AG04449 (cell line): ENCODE data around the gene FUBP3.

ENCODE experiments used
- CTCF ChIA-PET: fragments of 350-600 bp; formaldehyde crosslinking; extraction: SDS; loops from one replicate; lab custom pipeline; 2021; ENCODE audit warnings: antibody characterized with exemption; lab: Yijun Ruan, JAX
- POLR2A ChIA-PET: fragments of 400-600, 350-600 bp; formaldehyde crosslinking; extraction: SDS; loops from one replicate; lab custom pipeline; 2020; ENCODE audit warnings: antibody characterized with exemption, inconsistent platforms; lab: Yijun Ruan, JAX
- DNase-seq: peaks from one replicate; pipeline ENCODE4 v3.0.0-alpha.2; 2010; ENCODE audit warnings: low read depth, low spot score
- H3K4me3 ChIP-seq: 2 replicates; pipeline ENCODE4 v1.5.1; 2011; ENCODE audit warnings: low read depth, mild to moderate bottlenecking, control low read depth, low read length
- TF ChIP-seq, protein P1 (sequence below): IDR thresholded peaks from one replicate; pipeline ENCODE4 v1.5.1; 2011; ENCODE audit warnings: mild to moderate bottlenecking, moderate library complexity, low read length, control low read depth, inconsistent platforms; ENCODE audit not compliant: insufficient read depth; ENCODE audit errors: missing control alignments

Gene FUBP3

DNA sequence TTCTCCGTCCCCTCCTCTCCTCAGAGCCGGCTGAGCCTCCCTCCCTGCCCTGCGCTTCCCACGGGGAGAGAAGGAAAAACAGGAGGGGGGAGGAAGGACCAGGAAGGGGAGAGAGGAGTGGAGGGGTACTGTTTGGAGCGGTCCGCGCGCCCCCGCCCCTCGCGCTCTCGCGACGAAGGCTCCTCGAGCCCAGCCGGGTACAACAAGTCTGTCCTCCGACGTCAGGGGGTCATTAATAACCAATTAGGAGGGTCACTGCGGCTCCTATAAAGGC lies 84.5 kb downstream of the FUBP3 start:
- TF ChIP-seq, protein P1, sequence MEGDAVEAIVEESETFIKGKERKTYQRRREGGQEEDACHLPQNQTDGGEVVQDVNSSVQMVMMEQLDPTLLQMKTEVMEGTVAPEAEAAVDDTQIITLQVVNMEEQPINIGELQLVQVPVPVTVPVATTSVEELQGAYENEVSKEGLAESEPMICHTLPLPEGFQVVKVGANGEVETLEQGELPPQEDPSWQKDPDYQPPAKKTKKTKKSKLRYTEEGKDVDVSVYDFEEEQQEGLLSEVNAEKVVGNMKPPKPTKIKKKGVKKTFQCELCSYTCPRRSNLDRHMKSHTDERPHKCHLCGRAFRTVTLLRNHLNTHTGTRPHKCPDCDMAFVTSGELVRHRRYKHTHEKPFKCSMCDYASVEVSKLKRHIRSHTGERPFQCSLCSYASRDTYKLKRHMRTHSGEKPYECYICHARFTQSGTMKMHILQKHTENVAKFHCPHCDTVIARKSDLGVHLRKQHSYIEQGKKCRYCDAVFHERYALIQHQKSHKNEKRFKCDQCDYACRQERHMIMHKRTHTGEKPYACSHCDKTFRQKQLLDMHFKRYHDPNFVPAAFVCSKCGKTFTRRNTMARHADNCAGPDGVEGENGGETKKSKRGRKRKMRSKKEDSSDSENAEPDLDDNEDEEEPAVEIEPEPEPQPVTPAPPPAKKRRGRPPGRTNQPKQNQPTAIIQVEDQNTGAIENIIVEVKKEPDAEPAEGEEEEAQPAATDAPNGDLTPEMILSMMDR, result no peak
- ChIA-PET CTCF (interaction anchor here (0.8 to 1.9 kb wide), 2 partner anchors 19 to 318 kb away, joined by 3 to 8 read pairs; no protein-coding TSS in a partner anchor), POLR2A (no interaction called here)
- H3K4me3 ChIP-seq, result no peak overlapping the region
- no peak for DNase-seq

DNA sequence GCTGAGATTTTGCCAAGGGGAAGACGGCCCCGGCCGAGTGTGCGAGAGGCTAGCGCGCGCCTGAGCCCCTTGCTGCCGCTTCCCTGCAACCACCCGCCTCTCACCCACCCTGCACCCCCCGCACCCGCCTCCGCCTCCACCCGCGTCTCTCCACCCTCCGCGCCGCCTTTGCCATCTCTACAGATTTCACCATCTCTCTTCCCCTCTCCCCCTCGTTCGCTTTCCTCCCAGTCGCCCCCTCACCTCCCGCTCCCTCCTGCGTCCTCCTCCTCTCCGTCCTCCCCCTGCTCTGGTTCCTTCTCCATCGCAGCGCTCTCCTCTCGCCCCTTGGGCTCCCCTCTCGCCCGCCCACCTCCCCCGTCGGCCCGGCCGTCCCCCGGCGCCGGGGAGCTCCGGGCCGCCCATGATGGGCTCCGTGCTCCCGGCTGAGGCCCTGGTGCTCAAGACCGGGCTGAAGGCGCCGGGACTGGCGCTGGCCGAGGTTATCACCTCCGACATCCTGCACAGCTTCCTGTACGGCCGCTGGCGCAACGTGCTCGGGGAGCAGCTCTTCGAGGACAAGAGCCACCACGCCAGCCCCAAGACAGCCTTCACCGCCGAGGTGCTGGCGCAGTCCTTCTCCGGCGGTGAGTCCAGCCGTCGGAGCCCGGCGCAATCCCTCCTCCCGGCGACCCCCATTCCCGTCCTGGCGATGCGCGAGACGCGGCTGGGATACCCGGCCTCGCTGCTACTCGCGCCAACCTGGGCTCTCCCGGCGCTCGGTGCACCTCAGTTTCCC lies 85.1 kb downstream of the FUBP3 start, which contains the start of gene PRDM12:
TSS of gene PRDM12 (plus strand) at position 344 of the 778 bp plus-strand sequence. CDS start at position 404, 60 bp downstream.
- no peak for DNase-seq
- ChIA-PET CTCF (interaction anchor here (0.7 kb wide), 1 partner anchor 18 kb away, joined by 3 read pairs; no protein-coding TSS in a partner anchor), POLR2A (no interaction called here)
- TF ChIP-seq, protein P1, result no peak
- H3K4me3 ChIP-seq, result no peak within 1 kb of the TSS

DNA sequence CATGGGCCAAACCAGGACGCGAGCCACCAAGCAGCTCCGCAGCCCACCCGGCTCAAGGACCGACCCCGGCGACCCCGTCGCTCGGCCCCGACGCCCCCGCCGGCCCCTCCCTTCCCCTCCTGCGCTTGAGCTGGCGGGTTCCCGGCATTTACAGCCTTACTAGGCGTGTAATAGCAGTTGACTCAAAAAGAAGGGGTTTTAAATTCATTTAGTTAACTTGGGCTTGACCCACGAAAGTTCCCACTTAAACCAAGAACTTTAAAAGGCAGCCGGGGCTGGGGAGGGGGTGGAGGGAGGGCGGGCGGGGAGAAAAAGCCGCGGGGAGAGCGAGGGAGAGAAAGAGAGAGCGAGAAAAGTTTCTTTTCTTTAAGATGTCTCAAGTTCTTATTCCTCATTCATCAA lies 85.7 kb downstream of the FUBP3 start:
- ChIA-PET POLR2A (no interaction called here), CTCF (interaction anchor here (1.2 kb wide), 1 partner anchor 17 kb away, joined by 10 read pairs; no protein-coding TSS in a partner anchor)
- no peak overlapping the region for H3K4me3 ChIP-seq
- DNase-seq, result no peak
- TF ChIP-seq, protein P1, result no peak

DNA sequence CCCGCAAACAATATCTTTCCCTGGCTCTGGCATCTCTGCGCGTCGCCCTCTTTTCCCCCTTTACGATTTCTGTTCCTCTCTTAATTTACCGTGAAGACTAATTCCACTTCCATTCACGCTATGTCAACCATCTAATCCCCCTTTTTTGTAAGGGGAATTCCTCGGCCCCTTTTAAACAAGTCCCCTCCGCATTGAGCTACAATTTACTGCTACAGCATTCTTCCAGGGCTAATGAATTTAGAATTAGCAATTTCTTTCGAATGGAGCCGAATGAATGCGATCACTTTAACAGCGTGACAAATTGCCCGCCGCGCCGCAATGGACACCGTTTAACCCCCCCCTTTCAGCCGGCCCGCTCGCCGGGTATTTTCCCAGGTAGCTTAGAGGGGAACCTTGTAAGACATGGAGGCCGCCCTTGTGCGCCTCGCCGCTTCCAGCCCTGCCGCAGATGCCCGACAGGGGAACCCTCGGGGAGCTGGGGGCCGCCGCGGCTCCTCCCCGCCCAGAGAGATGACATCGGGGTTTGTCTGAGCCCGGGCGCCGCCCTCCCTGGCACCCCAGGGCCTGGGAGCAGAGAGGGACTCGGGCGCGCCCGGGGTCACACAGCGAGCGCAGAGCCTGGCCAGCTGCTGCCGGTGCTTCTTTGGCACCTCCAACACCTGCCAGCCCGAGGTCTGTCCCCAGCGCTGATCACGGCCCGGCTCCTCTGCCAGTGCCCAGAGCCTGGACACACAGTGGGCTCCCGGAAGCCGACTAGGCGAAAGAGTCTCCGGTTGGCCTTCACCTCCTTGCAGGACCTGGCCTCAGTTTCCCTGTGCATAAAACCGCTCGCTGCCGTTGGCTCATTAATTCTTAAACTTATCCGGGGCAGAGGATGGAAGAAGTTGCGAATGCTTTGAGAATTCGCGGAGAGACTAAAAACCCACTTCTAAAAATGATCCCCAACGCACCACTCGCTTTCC lies 86.3 kb downstream of the FUBP3 start:
- TF ChIP-seq, protein P1, result no peak
- CTCF ChIA-PET, result interaction anchor here (1.2 kb wide), 2 partner anchors 17 to 19 kb away, joined by 4 to 10 read pairs; no protein-coding TSS in a partner anchor
- POLR2A ChIA-PET, result no interaction called here
- no peak for DNase-seq
- H3K4me3 ChIP-seq, result no peak overlapping the region

DNA sequence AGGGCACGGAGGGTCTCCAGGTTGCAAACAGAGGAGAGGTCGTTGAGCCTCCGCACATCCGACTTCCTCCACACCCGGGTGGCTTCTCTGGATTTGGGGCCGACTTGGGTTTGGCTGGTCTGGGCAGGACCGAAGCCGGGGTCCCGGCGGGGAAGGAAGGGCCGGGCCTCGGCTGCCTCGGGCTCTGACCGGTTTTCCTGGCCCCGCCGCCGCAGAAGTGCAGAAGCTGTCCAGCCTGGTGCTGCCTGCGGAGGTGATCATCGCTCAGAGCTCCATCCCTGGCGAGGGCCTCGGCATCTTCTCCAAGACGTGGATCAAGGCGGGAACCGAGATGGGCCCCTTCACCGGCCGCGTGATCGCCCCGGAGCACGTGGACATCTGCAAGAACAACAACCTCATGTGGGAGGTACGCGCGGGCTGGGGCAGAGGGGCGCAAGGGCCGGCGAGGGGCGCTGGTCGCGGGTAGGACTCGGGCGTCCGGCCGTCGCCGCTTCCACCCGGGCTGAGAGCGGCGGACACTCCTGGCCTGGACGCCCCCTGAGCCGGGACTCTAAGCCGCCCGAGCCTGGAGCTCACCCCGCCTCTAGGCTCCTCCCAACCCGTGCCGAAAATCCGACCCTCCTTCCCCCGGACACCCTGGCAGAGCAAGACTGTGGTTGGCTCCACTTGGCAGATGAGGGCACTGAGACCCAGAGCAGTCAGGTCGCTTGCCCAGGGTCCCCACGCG lies 87.2 kb downstream of the FUBP3 start:
- no peak for DNase-seq
- no peak overlapping the region for H3K4me3 ChIP-seq
- POLR2A ChIA-PET, result no interaction called here
- TF ChIP-seq, protein P1, result no peak
- CTCF ChIA-PET, result interaction anchor here (1.2 to 1.6 kb wide), 2 partner anchors 16 to 18 kb away, joined by 4 to 8 read pairs; no protein-coding TSS in a partner anchor
